Measurements from ENCODE around the gene POLL.

The POLL gene

DNA sequence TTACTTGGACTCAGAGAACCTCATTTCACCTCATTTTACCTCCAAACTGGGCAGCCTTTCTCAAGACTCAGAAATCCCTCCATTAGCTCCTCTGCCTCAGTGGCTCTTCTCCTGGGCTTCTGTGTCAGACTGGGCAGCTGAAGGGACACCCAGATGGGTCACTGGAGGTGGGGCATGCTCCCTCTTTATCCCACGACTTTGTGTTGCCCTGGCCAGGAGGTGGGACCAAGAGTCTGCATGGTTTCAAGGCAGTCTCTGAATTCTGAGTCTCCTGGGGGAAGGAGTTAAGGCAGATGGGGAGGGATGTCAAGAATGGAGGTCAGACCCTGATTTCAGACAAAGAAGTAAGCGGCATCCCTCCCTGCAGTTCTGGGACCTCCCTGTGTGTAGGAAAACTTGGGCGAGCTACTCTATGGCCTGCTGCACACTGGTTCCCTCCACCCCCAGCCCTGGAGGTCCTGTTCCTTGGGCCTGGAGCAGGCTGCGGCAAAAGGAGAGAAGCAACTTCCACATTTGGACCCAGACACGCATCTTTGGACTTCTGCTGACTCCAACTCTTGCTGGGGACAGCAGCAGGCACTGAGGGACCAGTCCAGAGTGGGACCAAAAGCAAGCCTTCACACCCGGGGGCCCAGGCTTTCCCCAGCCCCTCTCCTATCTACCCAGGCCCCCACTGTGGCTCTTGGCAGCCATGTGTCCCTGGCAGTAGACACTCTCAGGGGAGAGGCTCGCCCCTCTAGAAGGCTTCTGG is 10.8 kb downstream of the POLL start:
- Histone ChIP-seq H3K9me2 (replicated peaks; ENCODE audit: control insufficient read depth, low read length) (no peaks in the 10 kb centered on the region), H3K9me3 (ENCODE audit: control insufficient read depth, insufficient read depth, low read length) (no peaks in the 10 kb centered on the region), H3F3A (ENCODE audit: control insufficient read depth, insufficient read depth) (no peaks in the 10 kb centered on the region), H3K4me3 (ENCODE audit: low read length) (no peak overlapping the region), H3K27ac (ENCODE audit: low read depth, low read length) (no peak overlapping the region), H3K4me1 (ENCODE audit: control insufficient read depth, low read length) (no peaks in the 10 kb centered on the region), H3K79me2 (ENCODE audit: control insufficient read depth, low read length) (no peaks in the 10 kb centered on the region), H3K4me2 (ENCODE audit: low read length) (no peak overlapping the region), H4K20me1 (ENCODE audit: control insufficient read depth, insufficient read depth, low read depth, low read length) (peaks cover 4% of the 10 kb centered on the region; the same call in 1 of the 2 replicates), H3K36me3 (ENCODE audit: control insufficient read depth, low read length) (no peaks in the 10 kb centered on the region), H3K27me3 (ENCODE audit: control insufficient read depth, low read length) (0 out of 2 replicates have a peak, but pooled peaks cover 3% of the 10 kb centered on the region)
- TF ChIP-seq, protein P1, sequence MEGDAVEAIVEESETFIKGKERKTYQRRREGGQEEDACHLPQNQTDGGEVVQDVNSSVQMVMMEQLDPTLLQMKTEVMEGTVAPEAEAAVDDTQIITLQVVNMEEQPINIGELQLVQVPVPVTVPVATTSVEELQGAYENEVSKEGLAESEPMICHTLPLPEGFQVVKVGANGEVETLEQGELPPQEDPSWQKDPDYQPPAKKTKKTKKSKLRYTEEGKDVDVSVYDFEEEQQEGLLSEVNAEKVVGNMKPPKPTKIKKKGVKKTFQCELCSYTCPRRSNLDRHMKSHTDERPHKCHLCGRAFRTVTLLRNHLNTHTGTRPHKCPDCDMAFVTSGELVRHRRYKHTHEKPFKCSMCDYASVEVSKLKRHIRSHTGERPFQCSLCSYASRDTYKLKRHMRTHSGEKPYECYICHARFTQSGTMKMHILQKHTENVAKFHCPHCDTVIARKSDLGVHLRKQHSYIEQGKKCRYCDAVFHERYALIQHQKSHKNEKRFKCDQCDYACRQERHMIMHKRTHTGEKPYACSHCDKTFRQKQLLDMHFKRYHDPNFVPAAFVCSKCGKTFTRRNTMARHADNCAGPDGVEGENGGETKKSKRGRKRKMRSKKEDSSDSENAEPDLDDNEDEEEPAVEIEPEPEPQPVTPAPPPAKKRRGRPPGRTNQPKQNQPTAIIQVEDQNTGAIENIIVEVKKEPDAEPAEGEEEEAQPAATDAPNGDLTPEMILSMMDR (IDR thresholded peaks at IDR 0.05; ENCODE audit: low read depth, low read length, poor library complexity, severe bottlenecking): no peak
- TF ChIP-seq EZH2phosphoT487 (IDR thresholded peaks at IDR 0.05; ENCODE audit: borderline replicate concordance, low read length): no peak

- no peaks in the 10 kb centered on the region for H3K4me1 ChIP-seq (ENCODE audit: control insufficient read depth, low read length)
- no peaks in the 10 kb centered on the region for H3K36me3 ChIP-seq (ENCODE audit: control insufficient read depth, low read length)
- H3K4me3 ChIP-seq (ENCODE audit: low read length): no peak overlapping the region
- peaks cover 4% of the 10 kb centered on the region; the same call in 1 of the 2 replicates for H4K20me1 ChIP-seq (ENCODE audit: control insufficient read depth, insufficient read depth, low read depth, low read length)
- peaks cover 6% of the 10 kb centered on the region for H3K27me3 ChIP-seq (ENCODE audit: control insufficient read depth, low read length)
- no peak for TF ChIP-seq EZH2phosphoT487 (IDR thresholded peaks at IDR 0.05; ENCODE audit: borderline replicate concordance, low read length)
- TF ChIP-seq, protein P1 (IDR thresholded peaks at IDR 0.05; ENCODE audit: low read depth, low read length, poor library complexity, severe bottlenecking): no peak
- no peak overlapping the region for H3K27ac ChIP-seq (ENCODE audit: low read depth, low read length)
- H3K9me3 ChIP-seq (ENCODE audit: control insufficient read depth, insufficient read depth, low read length): no peaks in the 10 kb centered on the region
- H3F3A ChIP-seq (ENCODE audit: control insufficient read depth, insufficient read depth): no peaks in the 10 kb centered on the region
- no peaks in the 10 kb centered on the region for H3K79me2 ChIP-seq (ENCODE audit: control insufficient read depth, low read length)
- no peak overlapping the region for H3K4me2 ChIP-seq (ENCODE audit: low read length)
- no peaks in the 10 kb centered on the region for H3K9me2 ChIP-seq (replicated peaks; ENCODE audit: control insufficient read depth, low read length)
Measured at GRCh38 chr10:101576211-101576863, 11.7 kb downstream of the POLL start.

GRCh38 chr10:101575580-101576210 is 12.4 kb downstream of the POLL start:
- no peaks in the 10 kb centered on the region for H3K9me2 ChIP-seq (replicated peaks; ENCODE audit: control insufficient read depth, low read length)
- H3K27me3 ChIP-seq (ENCODE audit: control insufficient read depth, low read length): peaks cover 8% of the 10 kb centered on the region
- H3K27ac ChIP-seq (ENCODE audit: low read depth, low read length): no peak overlapping the region
- H3K9me3 ChIP-seq (ENCODE audit: control insufficient read depth, insufficient read depth, low read length): no peaks in the 10 kb centered on the region
- no peaks in the 10 kb centered on the region for H3K36me3 ChIP-seq (ENCODE audit: control insufficient read depth, low read length)
- TF ChIP-seq, protein P1 (IDR thresholded peaks at IDR 0.05; ENCODE audit: low read depth, low read length, poor library complexity, severe bottlenecking): no peak
- no peak for TF ChIP-seq EZH2phosphoT487 (IDR thresholded peaks at IDR 0.05; ENCODE audit: borderline replicate concordance, low read length)
- peaks cover 4% of the 10 kb centered on the region; the same call in 1 of the 2 replicates for H4K20me1 ChIP-seq (ENCODE audit: control insufficient read depth, insufficient read depth, low read depth, low read length)
- no peak overlapping the region for H3K4me3 ChIP-seq (ENCODE audit: low read length)
- no peaks in the 10 kb centered on the region for H3F3A ChIP-seq (ENCODE audit: control insufficient read depth, insufficient read depth)
- no peak overlapping the region for H3K4me2 ChIP-seq (ENCODE audit: low read length)
- H3K4me1 ChIP-seq (ENCODE audit: control insufficient read depth, low read length): peaks cover 3% of the 10 kb centered on the region
- no peaks in the 10 kb centered on the region for H3K79me2 ChIP-seq (ENCODE audit: control insufficient read depth, low read length)

All from DOHH2 (cell line).